Thyroid gland (tissue), 4 donors: ENCODE results near the gene DNAH14. TPM values are rescaled to one million over a fixed set of nuclear protein-coding genes. Genes with fewer than 3 reads are reported as not detected.

Experiments
- DNase-seq, 2 donors: peaks; one replicate each; pipeline ENCODE4 v3.0.0-alpha.2; 2019
- H3K27ac ChIP-seq, 3 donors: fragments of 200-600 bp; sonication (generic); 1 replicate in 2 of 3; 2 replicates in 1 of 3; pipeline ENCODE4 v1.5.1; 2016 to 2019; ENCODE audit warnings: mild to moderate bottlenecking in 1 of 3, moderate library complexity in 1 of 3
- H3K27me3 ChIP-seq: fragments of 200-600 bp; sonication (generic); one replicate; pipeline ENCODE4 v1.5.1; 2019
- H3K36me3 ChIP-seq, 2 donors: fragments of 200-600 bp; sonication (generic); one replicate each; pipeline ENCODE4 v1.5.1; 2016 to 2019
- H3K4me1 ChIP-seq, 2 donors: fragments of 200-600 bp; sonication (generic); one replicate each; pipeline ENCODE4 v1.5.1; 2017 to 2019
- H3K4me3 ChIP-seq, 3 donors: fragments of 200-600 bp; sonication (generic); replicated peaks in 1 of 3; 1 replicate in 2 of 3; 2 replicates in 1 of 3; pipeline ENCODE4 v1.5.1; 2016; ENCODE audit warnings: mild to moderate bottlenecking in 1 of 3
- H3K9me3 ChIP-seq: fragments of 200-600 bp; sonication (generic); one replicate; pipeline ENCODE4 v1.5.1; 2017
- CTCF ChIP-seq, 6 experiments: fragments of 200-600 bp in 3 of 6; fragments of 450-650 bp in 3 of 6; sonication (generic) in 3 of 6; IDR thresholded peaks; one replicate each; pipeline ENCODE4 v1.5.1; 2016 to 2019; ENCODE audit warnings: antibody characterized with exemption in 6 of 6, mild to moderate bottlenecking in 2 of 6, inconsistent platforms in 1 of 6, moderate library complexity in 1 of 6
- POLR2A ChIP-seq, 2 donors: fragments of 450-650 bp; IDR thresholded peaks; one replicate each; pipeline ENCODE4 v1.6.1; 2017; ENCODE audit warnings: antibody characterized with exemption in 2 of 2, mild to moderate bottlenecking in 2 of 2, moderate library complexity in 1 of 2
- WGBS, 2 donors: methylation state at CpG; one replicate each; pipeline ENCODE4 v1.1.5; 2017; 5-methylcytosine and 5-hydroxymethylcytosine counted together
- intact Hi-C: fragments of 100-400 bp; cut with DNase I; formaldehyde crosslinking; loops from one replicate; pipeline ENCODE4 v1.15.1; 2023
- total RNA-seq, 4 donors: library from RNA; depleted of rRNA; stranded (reverse); fragments of >200 nt; gene quantifications; one replicate each; pipeline ENCODE4 v1.2.3, GENCODE V29; 2016

Gene DNAH14
- total RNA-seq, 4 donors from 2014 or later = 60.5 to 75.9 (median 69.2) TPM

GRCh38 chr1:225364439-225364838 is 435.0 kb downstream of the DNAH14 start:
- no peaks in the 10 kb centered on the region for H3K36me3 ChIP-seq
- DNase-seq = no peak
- TF ChIP-seq CTCF (IDR thresholded peaks at IDR 0.05) = no peak
- TF ChIP-seq POLR2A (IDR thresholded peaks at IDR 0.05) = no peak
- no peak overlapping the region for H3K27ac ChIP-seq
- intact Hi-C loops = no loop called here
- no peaks in the 10 kb centered on the region for H3K27me3 ChIP-seq
- WGBS, 2 donors = 94 to 97% methylated on average over 6 of the region's 6 CpGs
- H3K4me3 ChIP-seq = no peak overlapping the region
- no peaks in the 10 kb centered on the region for H3K9me3 ChIP-seq
- no peaks in the 10 kb centered on the region for H3K4me1 ChIP-seq

GRCh38 chr1:225366018-225366417 is 436.5 kb downstream of the DNAH14 start:
- Histone ChIP-seq H3K36me3 (no peaks in the 10 kb centered on the region), H3K4me3 (no peak overlapping the region), H3K4me1 (no peaks in the 10 kb centered on the region), H3K27ac (no peak overlapping the region), H3K9me3 (no peaks in the 10 kb centered on the region), H3K27me3 (no peaks in the 10 kb centered on the region)
- intact Hi-C loops = no loop called here
- no peak for DNase-seq
- TF ChIP-seq CTCF (IDR thresholded peaks at IDR 0.05) (no peak), POLR2A (IDR thresholded peaks at IDR 0.05) (no peak)

GRCh38 chr1:225366552-225366951 is 437.1 kb downstream of the DNAH14 start:
- H3K4me3 ChIP-seq = no peak overlapping the region
- no peak for DNase-seq

GRCh38 chr1:225368036-225368552 is 438.6 kb downstream of the DNAH14 start:
- no peak for TF ChIP-seq POLR2A (IDR thresholded peaks at IDR 0.05)
- TF ChIP-seq CTCF (IDR thresholded peaks at IDR 0.05) = no peak
- no peak overlapping the region for H3K27ac ChIP-seq
- 70 to 73% methylated on average over 3 of the region's 3 CpGs for whole genome bisulfite sequencing, 2 donors
- no peak overlapping the region for H3K4me3 ChIP-seq
- DNase-seq = no peak
- no peaks in the 10 kb centered on the region for H3K4me1 ChIP-seq
- intact Hi-C loops = no loop called here
- H3K36me3 ChIP-seq = no peaks in the 10 kb centered on the region
- H3K9me3 ChIP-seq = no peaks in the 10 kb centered on the region
- H3K27me3 ChIP-seq = no peaks in the 10 kb centered on the region

More at GRCh38 chr1:225366552-225366951, 437.1 kb downstream of the DNAH14 start:
- Histone ChIP-seq H3K4me1 (no peaks in the 10 kb centered on the region), H3K9me3 (no peaks in the 10 kb centered on the region), H3K27ac (no peak overlapping the region), H3K36me3 (no peaks in the 10 kb centered on the region), H3K27me3 (no peaks in the 10 kb centered on the region)
- intact Hi-C loops = no loop called here
- TF ChIP-seq POLR2A (IDR thresholded peaks at IDR 0.05) = no peak
- TF ChIP-seq CTCF (IDR thresholded peaks at IDR 0.05) = no peak
- 14 to 16% methylated on average over 1 of the region's 1 CpG for WGBS, 2 donors

- Histone ChIP-seq H3K36me3 (no peaks in the 10 kb centered on the region), H3K9me3 (no peaks in the 10 kb centered on the region), H3K27ac (no peak overlapping the region), H3K27me3 (no peaks in the 10 kb centered on the region), H3K4me1 (no peaks in the 10 kb centered on the region), H3K4me3 (no peak overlapping the region)
- intact Hi-C loops = no loop called here
- 78 to 83% methylated on average over 3 of the region's 3 CpGs for WGBS, 2 donors
- DNase-seq = no peak
- TF ChIP-seq CTCF (IDR thresholded peaks at IDR 0.05) (no peak), POLR2A (IDR thresholded peaks at IDR 0.05) (no peak)
Measured at GRCh38 chr1:225371366-225372010, 442.0 kb downstream of the DNAH14 start.
